HG02763 (cell line): Measurements from ENCODE around the gene PLCB4.

Experiments
- ATAC-seq: cut with Tn5 transposase; IDR thresholded peaks from one replicate; pipeline ENCODE4 v1.9.1; 2021; ENCODE audit warnings: mild to moderate bottlenecking, moderate library complexity; ENCODE audit not compliant: unreplicated experiment

Gene PLCB4

DNA sequence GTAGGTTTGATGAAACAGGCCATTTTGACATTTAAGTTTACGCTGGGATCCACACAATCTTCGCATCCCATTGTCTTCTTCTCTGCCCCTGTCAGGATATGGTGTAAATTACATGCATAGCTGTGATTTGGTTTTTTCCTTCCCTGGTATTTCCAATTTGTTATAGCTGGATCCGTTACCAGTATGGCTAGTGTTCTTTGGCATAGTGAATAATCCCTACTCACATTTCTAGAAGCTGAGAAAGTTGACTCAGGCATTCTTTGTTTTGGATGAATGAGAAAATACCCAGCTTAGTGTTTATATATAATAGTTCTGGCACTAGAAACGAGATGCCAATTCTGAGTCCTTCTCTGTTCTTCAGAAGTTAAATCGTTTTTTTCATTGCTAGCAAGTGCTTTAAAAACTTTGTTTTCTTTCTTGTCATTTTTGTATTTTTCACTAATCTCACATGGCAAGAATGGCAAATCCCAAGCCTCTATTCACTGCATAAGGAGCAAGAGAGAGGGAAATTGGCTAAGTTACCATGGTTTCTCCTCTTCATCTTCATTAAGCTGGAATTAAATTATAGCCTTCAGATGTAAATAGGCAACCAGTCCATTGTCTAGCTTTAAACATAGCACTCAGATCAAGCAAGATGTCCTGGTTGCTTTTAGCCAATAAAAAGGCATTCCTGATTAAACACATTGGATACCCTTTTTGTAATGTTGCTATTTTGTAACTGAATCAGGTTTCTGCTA lies 353.6 kb downstream of the PLCB4 start:
- no peak for ATAC-seq

DNA sequence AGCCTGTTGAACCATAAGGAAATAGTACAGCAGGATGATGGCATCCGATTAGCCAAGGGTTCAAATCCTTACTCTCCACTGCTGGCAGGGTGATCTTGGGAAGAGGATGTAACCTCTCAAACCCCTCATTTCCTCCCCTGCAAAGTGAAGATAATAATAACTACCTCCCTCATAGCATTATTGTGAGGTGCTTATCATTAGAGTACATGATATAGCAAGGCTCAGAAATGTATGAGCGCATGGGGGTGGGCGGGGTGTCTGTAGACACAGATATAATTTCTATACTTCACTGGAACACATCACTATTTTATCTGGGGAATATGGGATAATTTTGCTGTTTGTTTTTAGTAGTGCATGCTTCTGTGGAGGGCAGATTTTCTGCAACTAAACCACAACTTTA lies 355.7 kb downstream of the PLCB4 start:
- no peak for ATAC-seq

DNA sequence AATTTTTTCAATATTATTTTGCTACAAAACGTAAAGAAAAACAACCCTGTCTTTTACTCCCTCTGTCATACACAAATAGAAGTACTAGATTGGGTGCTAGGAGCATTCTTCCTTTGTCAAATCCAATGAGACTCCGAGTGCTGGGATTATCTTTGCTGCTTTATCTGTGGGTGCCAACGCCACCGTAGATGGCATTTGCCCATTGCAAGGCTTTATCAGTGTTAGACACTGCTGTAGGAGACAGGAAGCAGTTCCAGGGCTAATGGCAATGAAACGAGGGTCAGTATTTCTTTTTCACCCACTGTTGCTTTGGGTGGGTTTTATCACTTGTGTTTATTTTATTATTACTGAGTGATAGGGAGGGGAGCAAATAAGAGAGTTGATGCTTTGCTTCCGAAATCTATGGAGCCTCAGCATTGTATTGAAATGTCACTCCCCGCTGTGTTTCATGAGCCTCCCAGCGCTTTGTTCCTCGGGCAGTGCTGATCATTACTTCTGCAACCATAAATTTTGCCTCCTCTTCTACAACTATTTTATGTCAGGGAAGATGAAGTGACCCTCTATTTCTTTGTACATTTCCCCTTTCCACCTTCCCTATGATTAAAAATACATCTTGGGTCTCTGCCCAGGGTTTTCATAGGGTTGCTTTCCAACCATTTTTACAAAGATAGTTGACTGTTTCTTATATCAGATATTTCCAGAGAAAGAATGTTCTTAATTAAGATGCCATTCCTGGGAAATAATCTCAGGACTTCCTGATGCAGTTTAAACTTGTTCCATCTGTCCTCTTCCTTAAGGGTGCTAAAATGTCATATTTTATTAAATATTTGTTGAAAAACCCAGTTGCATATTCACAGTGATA lies 358.8 kb downstream of the PLCB4 start:
- no peak for ATAC-seq

DNA sequence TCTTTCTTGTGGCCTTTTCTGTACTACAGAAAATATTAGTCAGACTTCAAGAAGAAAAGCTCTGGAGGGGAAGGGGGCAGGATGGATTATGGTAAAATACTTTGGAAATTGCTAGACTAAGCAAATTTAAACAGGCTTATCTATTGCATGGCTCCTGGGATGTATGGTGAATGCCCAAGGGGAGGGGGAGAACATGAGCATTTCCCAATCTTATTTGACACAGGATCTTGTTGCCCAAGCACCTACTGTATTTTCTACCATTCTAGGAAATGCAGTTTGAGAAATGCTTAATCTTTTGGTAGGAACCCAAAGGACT lies 359.4 kb downstream of the PLCB4 start:
- ATAC-seq = no peak

DNA sequence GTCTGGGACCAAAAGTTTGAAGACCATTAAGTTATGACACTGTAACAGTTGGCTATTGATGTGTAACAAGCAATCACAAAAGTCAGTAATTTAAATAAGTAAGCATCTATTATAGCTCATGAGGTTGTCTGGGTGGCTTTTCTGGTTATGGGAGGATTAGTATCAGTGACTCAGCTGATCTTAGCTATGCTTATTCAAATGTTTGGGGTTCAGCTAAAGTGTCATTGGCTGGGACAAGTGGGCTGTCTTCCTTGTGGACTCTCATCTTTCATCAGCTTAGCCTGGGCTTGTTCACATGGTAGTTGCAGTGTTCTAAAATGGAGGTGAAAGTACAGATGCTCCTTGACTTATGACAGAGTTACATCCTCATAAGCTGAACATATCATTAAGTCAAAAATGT lies 370.9 kb downstream of the PLCB4 start:
- no peak for ATAC-seq

DNA sequence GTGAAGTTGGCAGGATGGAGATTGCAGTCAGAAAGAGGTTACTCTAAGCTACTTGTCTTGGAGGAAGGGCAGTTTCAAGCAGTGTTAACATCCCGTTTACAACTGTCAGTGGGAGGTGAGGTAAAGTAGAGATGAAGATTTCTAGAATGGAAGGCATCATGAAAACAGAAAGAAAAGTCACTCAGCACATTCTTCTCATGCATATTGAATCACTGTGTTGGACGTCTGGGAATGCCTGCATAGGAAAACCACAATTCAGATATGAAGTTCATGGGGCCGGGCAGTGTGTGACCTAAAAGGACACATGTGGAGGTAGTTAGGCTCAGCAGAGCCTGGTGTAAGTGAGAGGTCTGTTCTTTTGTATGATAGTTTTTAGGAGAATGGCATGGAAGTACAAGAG lies 372.0 kb downstream of the PLCB4 start:
- ATAC-seq = no peak

DNA sequence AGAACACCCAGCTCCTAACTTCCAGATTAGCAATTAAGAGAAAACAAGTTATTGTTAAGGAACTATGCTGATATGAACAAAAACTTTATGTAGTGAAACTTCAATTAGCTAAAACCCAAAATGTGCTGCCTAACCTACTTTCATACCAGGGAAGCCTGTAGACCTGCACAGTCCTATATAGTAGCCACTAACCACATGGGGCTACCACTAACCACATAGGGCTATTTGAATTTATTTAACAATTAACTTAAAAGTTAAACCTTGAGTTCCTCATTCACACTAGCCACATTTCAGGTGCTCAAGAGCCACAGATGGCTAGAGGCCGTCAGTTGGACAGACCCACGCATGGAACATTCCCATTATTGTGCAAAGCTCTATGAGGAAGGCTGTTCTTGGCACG lies 373.1 kb downstream of the PLCB4 start:
- peak; percentile 80 for ATAC-seq

DNA sequence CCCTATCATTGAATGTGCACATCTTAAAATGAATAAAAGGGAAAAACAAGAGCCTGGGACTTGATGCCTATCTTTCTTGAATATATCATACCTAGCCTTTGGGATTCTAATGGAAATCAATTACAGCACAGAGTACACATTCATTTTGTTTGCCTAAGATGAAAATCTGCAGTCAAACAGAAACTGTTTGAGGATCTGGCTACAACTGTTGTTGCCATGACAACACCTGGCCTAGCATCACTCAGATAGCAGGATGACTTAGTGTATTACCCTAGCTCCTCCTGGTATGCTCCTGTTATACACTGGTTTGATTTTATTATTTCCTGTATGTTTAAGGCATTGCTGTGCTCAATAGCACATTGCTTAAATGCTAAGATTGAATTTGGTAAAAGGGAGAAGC lies 374.0 kb downstream of the PLCB4 start:
- ATAC-seq = no peak

DNA sequence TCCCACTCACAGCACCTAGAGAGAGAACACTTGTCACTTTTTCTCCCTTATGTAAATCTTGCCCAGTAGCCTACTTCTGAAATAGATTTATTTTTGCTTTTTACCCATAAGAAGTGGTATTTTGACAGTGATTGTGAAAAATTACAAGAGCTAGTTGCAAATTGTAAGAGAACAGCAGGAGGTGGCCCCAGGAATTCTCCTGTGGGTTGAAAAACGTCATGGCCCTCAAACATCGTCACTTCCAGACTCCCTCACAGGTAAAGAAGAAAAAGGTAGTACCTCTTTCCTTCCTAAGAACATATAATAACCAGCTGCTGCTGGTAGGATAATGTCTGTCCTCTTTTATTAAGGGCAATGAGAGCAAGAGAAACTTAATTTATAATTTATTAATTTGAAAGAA lies 376.0 kb downstream of the PLCB4 start:
- no peak for ATAC-seq

DNA sequence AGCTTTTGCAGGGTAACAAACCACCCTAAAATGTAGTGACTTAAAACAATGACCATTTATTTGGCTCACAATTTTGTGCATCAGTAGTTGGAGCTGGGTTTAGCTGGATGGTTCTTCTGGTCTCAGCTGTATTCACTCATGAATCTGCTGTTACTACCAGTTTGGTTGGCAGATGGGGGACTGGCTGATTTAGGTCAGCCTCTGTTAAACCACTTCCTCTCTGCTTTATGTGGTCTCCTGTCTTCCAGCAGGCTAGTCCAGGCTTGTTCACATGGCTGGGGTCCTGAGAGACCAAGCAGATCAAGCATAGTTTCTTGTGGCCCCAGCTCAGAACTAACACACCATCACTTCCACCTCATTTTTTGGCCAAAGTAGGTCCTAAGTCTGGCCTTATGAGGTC lies 378.3 kb downstream of the PLCB4 start:
- no peak for ATAC-seq

DNA sequence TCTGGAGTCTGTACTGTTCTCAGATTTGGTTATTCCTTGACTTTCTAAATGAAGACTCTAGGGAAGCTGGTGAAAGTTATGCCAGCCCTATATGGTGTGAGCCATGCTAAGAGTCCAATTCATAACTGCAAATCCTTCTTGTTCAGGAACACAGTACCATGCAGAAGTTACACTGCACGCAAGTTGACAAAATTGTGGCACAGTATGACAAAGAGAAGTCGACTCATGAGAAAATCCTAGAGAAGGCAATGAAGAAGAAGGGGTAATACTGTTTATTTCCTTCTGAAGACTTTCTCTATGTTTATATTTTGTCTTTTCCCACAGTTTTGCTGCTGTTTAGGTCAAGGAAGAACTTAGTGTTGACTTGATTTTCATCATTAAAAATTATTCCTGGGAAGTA lies 384.3 kb downstream of the PLCB4 start:
- ATAC-seq = no peak

DNA sequence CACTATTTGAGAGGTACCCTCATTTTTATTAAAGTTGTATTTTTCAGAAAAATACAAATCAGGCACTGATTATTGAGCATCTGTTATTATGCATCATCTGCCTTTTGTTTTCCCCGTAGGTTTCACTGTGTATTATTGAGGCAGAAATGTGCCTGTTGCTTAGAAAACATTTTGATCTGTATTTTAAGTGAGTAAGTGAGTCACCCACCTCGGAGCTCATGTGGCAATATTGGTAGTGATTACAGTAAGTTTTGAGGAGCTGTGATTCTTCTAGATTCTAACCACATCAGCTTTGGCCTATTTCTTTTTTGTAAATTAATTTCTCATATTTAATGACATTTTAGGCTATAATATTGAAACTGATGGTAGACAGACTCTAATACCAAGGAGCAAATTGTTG lies 385.9 kb downstream of the PLCB4 start:
- no peak for ATAC-seq

DNA sequence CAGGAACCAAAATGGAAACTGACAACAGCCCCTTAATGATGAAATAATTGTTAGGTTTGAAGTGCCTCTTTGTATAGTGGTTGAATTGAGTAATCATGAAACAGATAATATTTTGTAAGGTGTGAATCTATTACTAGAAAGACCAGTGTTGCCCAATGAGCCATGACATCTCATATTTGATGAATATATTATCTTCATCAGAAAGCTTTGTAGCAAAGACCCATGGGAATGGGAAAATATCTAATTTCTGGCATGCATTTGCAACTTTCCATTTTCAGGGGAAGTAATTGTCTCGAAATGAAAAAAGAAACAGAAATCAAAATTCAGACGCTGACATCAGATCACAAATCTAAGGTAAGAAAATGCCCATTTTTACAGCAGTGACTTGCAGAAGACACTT lies 388.2 kb downstream of the PLCB4 start:
- ATAC-seq = no peak

DNA sequence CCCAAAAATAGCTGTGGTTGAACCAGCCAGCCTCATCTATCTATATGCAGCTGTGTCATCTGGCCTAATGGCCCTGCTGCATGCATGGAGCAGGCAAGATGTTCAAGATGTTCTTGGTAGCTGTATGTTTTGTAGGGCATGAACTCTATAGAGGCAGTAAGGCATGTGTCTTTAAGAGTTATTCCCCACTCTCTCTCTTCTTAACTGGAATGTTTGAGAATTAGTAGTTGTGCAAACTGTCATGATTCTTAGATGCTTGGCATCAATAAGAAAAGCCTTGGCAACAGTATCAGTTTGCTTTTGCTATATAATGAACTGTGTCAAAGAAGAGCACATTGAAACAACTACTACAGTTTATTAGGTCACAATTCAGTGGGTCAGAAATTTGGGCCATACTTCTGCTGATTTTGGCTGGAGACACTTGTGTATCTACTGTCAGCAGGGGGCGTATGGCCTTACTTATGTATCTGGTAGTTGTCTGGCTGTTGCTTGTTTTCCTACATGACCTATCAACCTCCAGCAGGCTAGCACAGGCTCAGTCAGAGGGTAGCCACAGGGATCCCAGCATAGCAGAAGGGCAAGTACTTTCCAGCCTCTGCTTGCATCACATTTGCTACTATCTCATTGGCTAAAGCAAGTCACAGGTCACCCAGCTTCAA lies 389.4 kb downstream of the PLCB4 start:
- ATAC-seq = peak; percentile 54

DNA sequence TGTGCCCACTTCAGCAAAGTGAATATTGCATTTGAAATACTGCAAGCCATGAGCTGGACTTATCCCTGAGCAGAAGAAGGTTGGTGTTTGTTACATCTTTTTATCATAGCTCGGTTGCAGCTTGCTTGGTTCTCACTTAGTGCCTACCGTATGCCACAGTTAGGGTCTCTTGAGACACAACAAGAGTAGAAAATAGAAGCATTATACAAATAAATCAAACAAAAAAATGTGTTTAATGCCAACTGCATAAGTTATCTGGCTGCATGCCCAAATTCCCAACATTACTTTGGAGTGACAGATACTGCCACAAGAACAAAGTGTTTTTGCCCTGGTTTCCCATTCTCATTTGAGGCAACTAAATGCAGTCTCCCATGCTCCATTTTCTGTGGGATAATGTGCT lies 391.6 kb downstream of the PLCB4 start:
- ATAC-seq = no peak

DNA sequence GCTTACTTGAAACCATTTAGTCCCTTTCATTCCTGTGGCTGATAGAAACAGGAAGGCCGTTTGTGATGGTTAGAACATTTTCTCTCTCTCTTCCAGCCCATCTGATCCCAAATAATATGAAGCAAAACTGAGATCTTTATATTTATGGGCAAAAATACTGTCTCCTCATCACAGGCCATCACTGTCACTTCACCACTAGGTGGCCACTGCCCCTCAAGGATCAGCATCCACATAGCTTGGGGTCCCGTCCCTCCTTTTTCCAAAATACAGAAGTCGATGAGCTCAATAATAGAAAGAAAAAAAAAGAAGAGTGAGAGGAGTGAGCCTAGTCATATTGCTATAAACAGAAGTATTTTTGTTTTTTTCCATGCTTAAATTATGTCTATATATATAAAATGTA lies 399.1 kb downstream of the PLCB4 start:
- ATAC-seq = no peak

DNA sequence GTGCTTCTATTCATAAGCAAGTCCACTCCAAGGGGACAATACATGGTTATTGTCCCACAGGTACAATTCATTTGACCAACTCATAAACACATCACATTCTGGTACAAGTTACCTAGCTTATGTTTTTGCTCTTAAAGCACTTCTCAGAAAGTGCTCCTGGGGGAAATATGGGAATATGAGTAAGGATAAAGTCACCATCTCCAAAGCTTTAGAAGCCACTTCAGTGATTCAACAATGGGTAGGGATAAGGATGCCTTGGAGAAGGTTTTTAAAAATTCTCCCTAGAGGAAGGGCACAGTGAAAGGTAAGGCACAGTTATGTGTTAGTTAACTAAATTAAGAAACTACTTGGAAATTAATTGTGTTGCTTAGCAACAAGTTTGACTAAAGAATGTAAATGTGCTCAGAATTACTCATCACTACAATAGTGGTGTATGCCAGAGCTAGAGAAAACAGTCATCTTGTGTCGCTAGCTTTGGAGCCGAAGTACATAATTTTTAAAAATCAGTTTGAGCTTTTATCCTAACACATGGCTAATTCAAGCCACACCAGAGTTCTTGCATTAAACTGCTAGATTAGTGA lies 406.0 kb downstream of the PLCB4 start:
- ATAC-seq = no peak

DNA sequence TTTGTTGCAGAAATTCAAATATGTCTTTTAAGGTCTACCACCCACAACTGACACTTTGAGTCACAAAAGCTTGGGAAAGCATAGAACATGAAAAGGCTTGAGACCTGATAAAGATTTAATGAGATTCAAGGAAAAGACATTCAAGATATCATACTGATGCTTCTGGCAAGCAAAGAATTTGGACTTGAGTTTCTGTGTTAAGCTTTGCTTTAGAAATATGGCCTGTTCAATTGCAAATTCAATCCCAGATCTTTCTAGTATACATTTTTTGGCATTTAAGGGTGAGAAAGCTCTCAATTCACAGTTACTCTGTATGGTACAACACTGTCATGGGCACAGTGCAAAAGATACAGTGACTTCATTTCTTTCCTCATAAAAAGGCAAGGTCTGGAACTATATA lies 406.6 kb downstream of the PLCB4 start:
- ATAC-seq = no peak

DNA sequence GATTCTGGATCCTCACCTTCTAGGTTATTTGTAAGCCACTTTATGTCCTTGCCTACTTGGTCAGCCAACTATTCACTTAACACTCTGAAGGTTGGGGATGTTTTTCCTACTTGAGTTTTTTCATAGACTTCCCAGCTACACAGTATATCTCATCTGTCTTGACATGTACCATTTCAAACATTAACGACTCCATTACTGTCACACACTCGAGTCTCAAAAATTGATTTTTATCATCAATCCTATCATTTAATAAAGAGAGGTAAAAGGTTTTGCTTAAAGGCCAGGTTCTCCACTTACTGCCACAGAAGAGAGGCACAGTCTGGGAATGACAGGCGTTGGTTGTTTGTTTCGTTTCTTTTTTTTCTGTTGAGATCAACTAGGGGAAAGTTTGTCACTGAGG lies 407.3 kb downstream of the PLCB4 start:
- no peak for ATAC-seq

DNA sequence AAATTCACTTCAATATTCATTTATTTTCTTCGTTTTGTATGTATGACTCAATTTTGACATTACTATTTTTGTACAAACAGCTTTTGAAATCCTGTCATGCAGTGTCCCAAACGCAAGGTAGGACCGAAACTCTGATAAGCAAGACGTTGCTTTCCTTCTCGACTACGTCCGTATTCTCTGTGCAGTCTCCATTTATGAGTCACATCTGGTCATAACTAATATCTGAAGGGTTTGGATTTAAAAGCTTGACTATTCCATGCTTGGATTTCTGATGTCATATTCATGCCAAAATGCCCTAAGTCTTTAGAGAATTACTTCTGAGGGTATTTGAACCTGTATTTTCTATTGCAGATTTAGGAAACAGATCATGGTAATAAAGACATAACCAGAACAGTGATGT lies 407.8 kb downstream of the PLCB4 start:
- no peak for ATAC-seq

DNA sequence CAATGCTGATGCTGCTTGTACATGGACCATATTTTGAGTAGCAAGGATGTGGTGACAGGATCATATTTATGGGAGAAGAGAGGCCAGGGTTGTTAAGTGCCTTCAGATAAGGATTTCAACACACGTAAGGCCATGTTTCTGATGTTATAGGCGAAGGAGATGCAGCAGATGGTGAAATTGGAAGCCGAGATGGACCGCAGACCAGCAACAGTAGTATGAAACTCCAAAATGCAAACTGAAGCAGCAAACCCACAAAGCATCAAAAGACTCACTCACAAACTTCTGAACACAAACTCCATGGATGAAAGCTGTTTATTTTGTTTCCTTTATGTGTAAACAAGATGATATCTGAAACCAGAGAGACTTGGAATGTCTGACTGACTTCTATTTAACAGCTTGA lies 409.9 kb downstream of the PLCB4 start:
- ATAC-seq = no peak

DNA sequence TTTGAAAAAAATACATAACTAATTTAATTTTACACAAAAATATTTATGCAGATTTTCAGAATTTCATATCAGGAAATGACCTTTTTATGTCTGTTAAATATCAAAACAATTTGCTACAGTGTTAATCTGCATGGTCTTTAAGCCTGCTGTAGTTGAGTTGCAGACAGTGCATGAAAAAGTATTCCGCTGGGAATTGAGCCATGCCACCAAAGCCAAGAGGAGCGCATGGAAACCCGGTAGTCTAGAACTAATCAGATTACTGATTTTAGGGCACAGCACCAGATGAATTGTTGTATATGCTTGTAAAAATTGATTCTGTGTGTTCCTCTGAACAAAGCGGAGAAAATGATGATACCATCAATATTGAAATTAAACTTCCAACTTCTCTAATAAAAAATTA lies 411.2 kb downstream of the PLCB4 start:
- ATAC-seq = no peak
